ENCODE measurements around the gene CCNB1. TPM values are rescaled to one million over a fixed set of nuclear protein-coding genes. Genes with fewer than 3 reads are reported as not detected.
"Not testable (repeated sequence)": the region's sequence is repeated elsewhere in the genome, so short reads cannot be mapped to it uniquely, and the experiment has no call there.

CCNB1 gene
- total RNA-seq, 1 experiment from 2014 or later, result 120 TPM

DNA sequence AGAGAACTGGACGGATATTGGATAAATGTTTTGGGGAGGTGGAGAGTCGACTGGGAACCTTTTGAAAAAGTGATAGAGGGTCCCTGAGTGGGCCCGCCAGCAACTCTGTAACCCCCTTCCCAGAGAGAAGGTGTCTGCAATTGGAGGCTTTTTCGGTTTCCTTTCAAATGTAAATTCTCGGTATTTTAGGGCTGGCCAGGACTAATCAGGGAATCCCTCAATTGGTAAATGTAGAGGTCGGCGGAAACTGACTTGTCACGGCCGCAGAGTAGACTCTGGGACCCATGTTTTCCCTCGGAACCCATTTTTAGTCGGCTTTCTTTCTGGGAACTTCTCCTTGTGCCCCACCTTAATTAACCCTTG lies 524 bp downstream of the CCNB1 start:
- Mint-ChIP-seq H3K27ac (ENCODE audit: low read depth, unreplicated experiment) (peak overlapping the region; percentile 85), H3K27me3 (ENCODE audit: insufficient read depth, unreplicated experiment) (no peaks in the 10 kb centered on the region), H3K4me1 (ENCODE audit: insufficient read depth, unreplicated experiment) (peaks cover 27% of the 10 kb centered on the region), H3K4me3 (ENCODE audit: unreplicated experiment) (peak overlapping the region; percentile 94), H3K9me3 (ENCODE audit: unreplicated experiment) (no peaks in the 10 kb centered on the region), H3K36me3 (ENCODE audit: insufficient read depth, unreplicated experiment) (peaks cover 18% of the 10 kb centered on the region)
- TF ChIP-seq, protein P1, sequence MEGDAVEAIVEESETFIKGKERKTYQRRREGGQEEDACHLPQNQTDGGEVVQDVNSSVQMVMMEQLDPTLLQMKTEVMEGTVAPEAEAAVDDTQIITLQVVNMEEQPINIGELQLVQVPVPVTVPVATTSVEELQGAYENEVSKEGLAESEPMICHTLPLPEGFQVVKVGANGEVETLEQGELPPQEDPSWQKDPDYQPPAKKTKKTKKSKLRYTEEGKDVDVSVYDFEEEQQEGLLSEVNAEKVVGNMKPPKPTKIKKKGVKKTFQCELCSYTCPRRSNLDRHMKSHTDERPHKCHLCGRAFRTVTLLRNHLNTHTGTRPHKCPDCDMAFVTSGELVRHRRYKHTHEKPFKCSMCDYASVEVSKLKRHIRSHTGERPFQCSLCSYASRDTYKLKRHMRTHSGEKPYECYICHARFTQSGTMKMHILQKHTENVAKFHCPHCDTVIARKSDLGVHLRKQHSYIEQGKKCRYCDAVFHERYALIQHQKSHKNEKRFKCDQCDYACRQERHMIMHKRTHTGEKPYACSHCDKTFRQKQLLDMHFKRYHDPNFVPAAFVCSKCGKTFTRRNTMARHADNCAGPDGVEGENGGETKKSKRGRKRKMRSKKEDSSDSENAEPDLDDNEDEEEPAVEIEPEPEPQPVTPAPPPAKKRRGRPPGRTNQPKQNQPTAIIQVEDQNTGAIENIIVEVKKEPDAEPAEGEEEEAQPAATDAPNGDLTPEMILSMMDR (IDR thresholded peaks at IDR 0.05; ENCODE audit: unreplicated experiment), result no peak
- ChIA-PET POLR2A (interaction anchor here (0.6 to 1.8 kb wide), 7 partner anchors 11 to 162 kb away, joined by 3 to 6 read pairs (median 3); partner anchors contain the start of genes CENPH and SLC30A5), CTCF (interaction anchor here (0.5 to 1.3 kb wide), 2 partner anchors 99 to 124 kb away, joined by 3 read pairs; no protein-coding TSS in a partner anchor)
- intact Hi-C loops (cut with micrococcal nuclease), result loop anchor here (10.0 kb wide), 1 partner anchor 67 kb away; the partner anchor contains the start of gene CDK7
- BruUV-seq (replicated peaks), result TSS peak; percentile 58
- no peak for DNase-seq (ENCODE audit: unreplicated experiment)

DNA sequence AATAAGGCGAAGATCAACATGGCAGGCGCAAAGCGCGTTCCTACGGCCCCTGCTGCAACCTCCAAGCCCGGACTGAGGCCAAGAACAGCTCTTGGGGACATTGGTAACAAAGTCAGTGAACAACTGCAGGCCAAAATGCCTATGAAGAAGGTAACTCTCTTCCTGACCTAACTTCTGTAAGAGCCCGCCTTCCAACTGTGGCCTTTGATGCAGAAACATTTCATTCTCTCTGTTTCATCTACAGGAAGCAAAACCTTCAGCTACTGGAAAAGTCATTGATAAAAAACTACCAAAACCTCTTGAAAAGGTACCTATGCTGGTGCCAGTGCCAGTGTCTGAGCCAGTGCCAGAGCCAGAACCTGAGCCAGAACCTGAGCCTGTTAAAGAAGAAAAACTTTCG lies 979 bp downstream of the CCNB1 start:
- peaks cover 27% of the 10 kb centered on the region for H3K4me1 Mint-ChIP-seq (ENCODE audit: insufficient read depth, unreplicated experiment)
- ChIA-PET POLR2A (interaction anchor here (0.6 to 1.1 kb wide), 7 partner anchors 19 to 168 kb away, joined by 3 to 5 read pairs (median 3); partner anchors contain the start of genes CENPH and SLC30A5), CTCF (interaction anchor here (0.5 kb wide), 1 partner anchor 124 kb away, joined by 3 read pairs; no protein-coding TSS in a partner anchor)
- no peaks in the 10 kb centered on the region for H3K9me3 Mint-ChIP-seq (ENCODE audit: unreplicated experiment)
- no peak for DNase-seq (ENCODE audit: unreplicated experiment)
- peak overlapping the region; percentile 85 for H3K27ac Mint-ChIP-seq (ENCODE audit: low read depth, unreplicated experiment)
- peak overlapping the region; percentile 94 for H3K4me3 Mint-ChIP-seq (ENCODE audit: unreplicated experiment)
- no peaks in the 10 kb centered on the region for H3K27me3 Mint-ChIP-seq (ENCODE audit: insufficient read depth, unreplicated experiment)
- TF ChIP-seq, protein P1 (IDR thresholded peaks at IDR 0.05; ENCODE audit: unreplicated experiment), result no peak
- H3K36me3 Mint-ChIP-seq (ENCODE audit: insufficient read depth, unreplicated experiment), result peaks cover 23% of the 10 kb centered on the region
- no TSS peak for BruUV-seq (replicated peaks)
- intact Hi-C loops (cut with micrococcal nuclease), result loop anchor here (10.0 kb wide), 1 partner anchor 67 kb away; the partner anchor contains the start of gene CDK7

- intact Hi-C loops (cut with micrococcal nuclease), result loop anchor here (2.0 kb wide), 1 partner anchor 18 kb away; the partner anchor contains the start of gene CENPH
- peak; percentile 30 for DNase-seq (ENCODE audit: unreplicated experiment)
- ChIA-PET POLR2A (interaction anchor here (1.1 kb wide), 1 partner anchor 11 kb away, joined by 3 read pairs; no protein-coding TSS in a partner anchor), CTCF (interaction anchor here (0.7 kb wide), 1 partner anchor 30 kb away, joined by 3 read pairs; no protein-coding TSS in a partner anchor)
- peaks cover 27% of the 10 kb centered on the region for H3K4me1 Mint-ChIP-seq (ENCODE audit: insufficient read depth, unreplicated experiment)
- no peak overlapping the region for H3K4me3 Mint-ChIP-seq (ENCODE audit: unreplicated experiment)
- no peaks in the 10 kb centered on the region for H3K9me3 Mint-ChIP-seq (ENCODE audit: unreplicated experiment)
- no peaks in the 10 kb centered on the region for H3K27me3 Mint-ChIP-seq (ENCODE audit: insufficient read depth, unreplicated experiment)
- TF ChIP-seq, protein P1 (IDR thresholded peaks at IDR 0.05; ENCODE audit: unreplicated experiment), result no peak
- H3K27ac Mint-ChIP-seq (ENCODE audit: low read depth, unreplicated experiment), result peak overlapping the region; percentile 77
- BruUV-seq (replicated peaks), result no TSS peak
- peaks cover 40% of the 10 kb centered on the region for H3K36me3 Mint-ChIP-seq (ENCODE audit: insufficient read depth, unreplicated experiment)
These were observed 3.5 kb downstream of the CCNB1 start for GRCh38 chr5:69170495-69170894.

GRCh38 chr5:69170969-69171368 lies 4.0 kb downstream of the CCNB1 start:
- BruUV-seq (replicated peaks), result no TSS peak
- CTCF ChIA-PET, result no interaction called here
- POLR2A ChIA-PET, result no interaction called here
- no peaks in the 10 kb centered on the region for H3K27me3 Mint-ChIP-seq (ENCODE audit: insufficient read depth, unreplicated experiment)
- peaks cover 45% of the 10 kb centered on the region for H3K36me3 Mint-ChIP-seq (ENCODE audit: insufficient read depth, unreplicated experiment)
- TF ChIP-seq, protein P1 (IDR thresholded peaks at IDR 0.05; ENCODE audit: unreplicated experiment), result no peak
- no peak for DNase-seq (ENCODE audit: unreplicated experiment)
- H3K4me1 Mint-ChIP-seq (ENCODE audit: insufficient read depth, unreplicated experiment), result peaks cover 24% of the 10 kb centered on the region
- no peaks in the 10 kb centered on the region for H3K9me3 Mint-ChIP-seq (ENCODE audit: unreplicated experiment)
- H3K4me3 Mint-ChIP-seq (ENCODE audit: unreplicated experiment), result no peak overlapping the region
- intact Hi-C loops (cut with micrococcal nuclease), result loop anchor here (2.0 kb wide), 1 partner anchor 18 kb away; the partner anchor contains the start of gene CENPH
- H3K27ac Mint-ChIP-seq (ENCODE audit: low read depth, unreplicated experiment), result no peak overlapping the region

DNA sequence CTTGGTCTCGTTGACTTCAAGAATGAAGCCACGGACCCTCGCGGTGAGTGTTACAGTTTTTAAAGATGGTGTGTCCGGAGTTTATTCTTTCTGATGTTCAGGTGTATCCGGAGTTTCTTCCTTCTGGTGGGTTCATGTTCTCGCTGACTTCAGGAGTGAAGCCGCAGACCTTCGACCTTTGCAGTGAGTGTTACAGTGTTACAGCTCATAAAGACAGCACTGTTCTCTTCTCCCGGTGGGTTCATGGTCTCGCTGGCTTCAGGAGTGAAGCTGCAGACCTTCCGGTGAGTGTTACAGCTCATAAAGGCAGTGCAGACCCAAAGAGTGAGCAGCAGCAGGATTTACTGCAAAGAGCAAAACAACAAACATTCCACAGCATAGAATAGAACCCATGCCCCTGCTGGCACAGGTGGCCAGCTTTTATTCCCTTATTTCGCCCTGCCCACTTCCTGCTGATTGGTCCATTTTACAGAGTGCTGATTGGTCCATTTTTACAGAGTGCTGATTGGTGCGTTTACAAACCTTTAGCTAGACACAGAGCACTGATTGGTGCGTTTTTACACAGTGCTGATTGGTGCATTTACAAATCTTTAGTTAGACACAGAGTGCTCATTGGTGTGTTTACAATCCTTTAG lies 14.8 kb downstream of the CCNB1 start:
- CTCF ChIA-PET, result interaction anchor here (0.6 to 0.7 kb wide), 2 partner anchors 88 to 198 kb away, joined by 3 read pairs; no protein-coding TSS in a partner anchor
- H3K9me3 Mint-ChIP-seq (ENCODE audit: unreplicated experiment); DNase-seq (ENCODE audit: unreplicated experiment); H3K27ac Mint-ChIP-seq (ENCODE audit: low read depth, unreplicated experiment); BruUV-seq (replicated peaks); H3K27me3 Mint-ChIP-seq (ENCODE audit: insufficient read depth, unreplicated experiment); intact Hi-C loops (cut with micrococcal nuclease); H3K36me3 Mint-ChIP-seq (ENCODE audit: insufficient read depth, unreplicated experiment); H3K4me3 Mint-ChIP-seq (ENCODE audit: unreplicated experiment); H3K4me1 Mint-ChIP-seq (ENCODE audit: insufficient read depth, unreplicated experiment): not testable (repeated sequence)
- POLR2A ChIA-PET, result interaction anchor here (1.2 to 1.5 kb wide), 2 partner anchors 12 to 53 kb away, joined by 3 read pairs; partner anchors contain the start of gene CDK7

Measured in MCF 10A (cell line).